Activated T-helper 17 cell treated with anti-CD3 and anti-CD28 coated beads, Interleukin-2, amount 50 U/mL, for 72 hours (primary cell): ENCODE data around the gene EXOC6B. TPM values are rescaled to one million over a fixed set of nuclear protein-coding genes. Genes with fewer than 3 reads are reported as not detected.
"Not testable (repeated sequence)": the region's sequence is repeated elsewhere in the genome, so short reads cannot be mapped to it uniquely, and the experiment has no call there.

Experiments
- ATAC-seq: fragments of 150-1000 bp; cut with Tn5 transposase; replicated peaks from 2 replicates; pipeline ENCODE4 v1.10.0; 2021; ENCODE audit warnings: mild to moderate bottlenecking, moderate library complexity
- H3K27ac Mint-ChIP-seq: one replicate; pipeline ENCODE4 v1.8.0; 2022; ENCODE audit warnings: mixed read lengths
- H3K27me3 Mint-ChIP-seq: one replicate; pipeline ENCODE4 v1.8.0; 2022; ENCODE audit warnings: mixed read lengths
- H3K36me3 Mint-ChIP-seq: one replicate; pipeline ENCODE4 v1.8.0; 2022; ENCODE audit warnings: low read depth, mild to moderate bottlenecking, mixed read lengths
- H3K4me1 Mint-ChIP-seq: one replicate; pipeline ENCODE4 v1.8.0; 2022; ENCODE audit warnings: mixed read lengths
- H3K4me3 Mint-ChIP-seq: one replicate; pipeline ENCODE4 v1.8.0; 2022; ENCODE audit warnings: mild to moderate bottlenecking, mixed read lengths
- H3K9me3 Mint-ChIP-seq: one replicate; pipeline ENCODE4 v1.8.0; 2022; ENCODE audit warnings: mixed read lengths
- total RNA-seq, 2 donors: library from RNA; stranded (reverse); gene quantifications; one replicate each; pipeline ENCODE4 v1.2.3, GENCODE V29; 2022

Gene EXOC6B
- total RNA-seq, 2 donors from 2014 or later = 12.1 to 12.8 TPM

DNA sequence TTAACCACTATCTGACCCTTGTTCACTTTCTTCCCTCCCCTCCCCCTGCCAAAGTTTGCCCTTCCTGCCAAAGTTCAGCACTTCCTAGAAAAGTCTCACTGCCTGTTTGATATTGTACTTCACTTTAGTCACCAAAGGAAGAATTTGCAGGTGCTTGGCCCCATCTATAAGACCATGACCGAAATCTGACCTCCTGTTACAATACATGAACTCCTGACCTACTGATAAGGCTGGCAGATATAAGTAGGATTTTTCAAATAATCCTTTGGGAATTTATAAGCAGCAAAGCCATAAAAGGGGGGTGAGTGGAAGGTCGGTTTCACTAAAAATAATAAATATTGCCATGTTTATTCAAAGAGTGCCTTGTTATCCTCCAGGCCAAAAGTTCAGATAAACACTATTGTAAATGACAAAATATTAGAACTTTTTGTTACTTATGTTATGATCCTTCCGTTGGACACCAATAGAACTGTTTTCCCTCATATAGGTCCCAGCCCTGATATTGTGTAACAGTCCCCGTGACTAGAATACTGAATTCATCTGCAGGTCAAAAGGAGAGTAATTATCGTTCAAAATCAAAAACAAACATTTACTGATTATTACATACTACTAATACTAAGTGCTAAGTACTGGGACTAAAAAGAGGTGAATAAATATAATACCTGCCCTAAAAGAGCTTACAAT is 277.6 kb downstream of the EXOC6B start:
- Mint-ChIP-seq H3K27me3 (no peaks in the 10 kb centered on the region), H3K36me3 (no peaks in the 10 kb centered on the region), H3K4me3 (no peak overlapping the region), H3K4me1 (no peaks in the 10 kb centered on the region), H3K27ac (no peak overlapping the region), H3K9me3 (no peaks in the 10 kb centered on the region)
- no peak for ATAC-seq

DNA sequence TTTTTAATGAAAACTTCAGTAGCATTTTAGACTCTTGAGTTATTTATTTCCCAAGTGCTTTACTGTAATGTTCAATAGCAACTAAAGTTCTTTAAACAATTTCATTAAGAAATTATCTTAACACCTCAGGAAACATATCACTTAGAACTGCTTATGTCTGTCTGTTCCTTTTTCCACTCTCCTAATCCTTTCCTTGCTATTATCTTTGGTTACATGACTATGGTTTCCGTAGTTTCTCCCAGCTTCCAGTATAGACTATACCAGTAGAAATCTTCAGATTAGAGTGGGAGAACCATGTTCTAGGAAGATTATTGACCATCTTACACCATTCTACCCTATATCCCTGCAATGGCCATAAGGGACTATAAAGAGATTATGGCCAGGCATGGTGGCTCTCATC is 280.0 kb downstream of the EXOC6B start:
- Mint-ChIP-seq H3K36me3 (no peaks in the 10 kb centered on the region), H3K4me1 (no peaks in the 10 kb centered on the region), H3K27ac (no peak overlapping the region), H3K4me3 (no peak overlapping the region), H3K9me3 (peaks cover 4% of the 10 kb centered on the region), H3K27me3 (no peaks in the 10 kb centered on the region)
- ATAC-seq = no peak

DNA sequence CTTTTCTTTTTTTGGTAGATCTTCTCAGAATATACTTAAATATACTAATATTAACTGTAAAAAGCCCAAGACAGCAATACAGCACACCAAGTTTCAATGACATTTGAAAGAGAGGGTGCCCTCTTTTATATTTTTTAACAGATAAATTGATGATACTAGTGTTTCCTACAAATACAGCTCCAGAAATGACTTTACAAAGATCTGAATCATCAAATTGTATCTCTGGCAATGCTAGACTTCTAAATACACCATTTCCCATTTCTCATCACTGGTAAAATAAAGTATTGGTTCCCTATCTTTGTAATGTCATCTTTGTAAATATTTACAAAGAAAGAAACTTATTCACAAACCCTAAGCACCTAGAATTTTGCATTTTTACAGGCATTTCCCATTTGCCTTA is 281.3 kb downstream of the EXOC6B start:
- no peak for ATAC-seq
- Mint-ChIP-seq H3K9me3 (peaks cover 4% of the 10 kb centered on the region), H3K4me1 (no peaks in the 10 kb centered on the region), H3K4me3 (no peak overlapping the region), H3K36me3 (no peaks in the 10 kb centered on the region), H3K27me3 (no peaks in the 10 kb centered on the region), H3K27ac (no peak overlapping the region)

DNA sequence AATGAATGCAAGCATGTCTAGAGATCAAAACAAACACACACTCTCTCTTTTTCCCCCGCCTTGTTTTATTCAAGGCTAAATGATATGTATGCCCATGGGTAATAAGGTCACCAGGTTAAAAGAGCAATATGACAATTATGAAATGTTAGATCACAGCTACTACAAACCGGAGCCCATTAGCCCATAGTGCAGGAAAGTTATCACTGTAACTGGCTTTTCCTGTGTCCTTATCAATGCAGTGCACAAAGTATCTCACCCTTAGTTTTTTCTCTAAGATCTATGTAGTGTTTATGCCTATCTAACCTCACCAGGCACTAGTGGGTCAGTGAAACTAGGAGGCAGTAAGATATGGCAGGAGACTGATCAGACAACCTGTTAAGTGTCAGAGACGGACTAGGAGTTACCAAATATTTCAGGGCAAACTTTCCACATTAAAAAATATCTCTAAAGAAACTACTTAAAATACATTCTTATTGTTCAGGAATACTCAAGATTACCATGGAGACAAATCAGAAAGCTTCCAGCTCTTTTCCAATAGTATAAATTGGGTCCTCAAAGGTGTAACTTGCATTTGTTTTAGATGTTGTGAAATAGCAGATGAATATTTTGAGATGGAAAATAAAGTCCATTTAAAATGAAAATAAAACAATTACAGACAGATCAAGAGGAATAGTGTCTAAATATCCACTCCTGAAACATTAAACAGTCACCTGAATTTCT is 282.2 kb downstream of the EXOC6B start:
- H3K27me3 Mint-ChIP-seq = no peaks in the 10 kb centered on the region
- no peak overlapping the region for H3K4me3 Mint-ChIP-seq
- peaks cover 4% of the 10 kb centered on the region for H3K9me3 Mint-ChIP-seq
- ATAC-seq = no peak
- H3K4me1 Mint-ChIP-seq = no peaks in the 10 kb centered on the region
- no peaks in the 10 kb centered on the region for H3K36me3 Mint-ChIP-seq
- H3K27ac Mint-ChIP-seq = no peak overlapping the region

DNA sequence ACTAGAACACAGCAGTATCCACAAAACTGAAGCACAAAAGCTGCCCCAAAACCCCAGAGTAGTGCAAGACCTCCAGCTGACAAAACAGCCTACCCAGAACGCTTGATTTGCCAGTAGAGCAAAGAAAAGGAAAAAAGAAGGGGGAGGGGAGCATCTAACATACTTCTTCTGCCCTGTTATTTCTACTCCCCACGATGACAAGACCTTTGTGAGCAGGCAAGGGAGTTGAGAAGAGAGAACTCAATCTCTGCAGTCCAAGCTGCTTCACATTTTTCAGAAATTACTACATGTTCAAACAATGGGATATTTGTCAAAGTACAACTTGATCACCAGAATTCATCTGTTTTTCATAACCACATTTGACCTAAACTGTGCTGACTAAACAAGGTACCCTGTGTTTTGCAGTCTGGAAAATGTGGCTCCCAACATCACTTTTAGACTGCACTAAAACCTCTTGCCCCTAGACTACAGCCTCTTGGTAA is 286.7 kb downstream of the EXOC6B start:
- Mint-ChIP-seq H3K27ac (no peak overlapping the region), H3K4me1 (no peaks in the 10 kb centered on the region), H3K36me3 (no peaks in the 10 kb centered on the region), H3K4me3 (no peak overlapping the region), H3K9me3 (peaks cover 4% of the 10 kb centered on the region), H3K27me3 (no peaks in the 10 kb centered on the region)
- ATAC-seq = no peak

DNA sequence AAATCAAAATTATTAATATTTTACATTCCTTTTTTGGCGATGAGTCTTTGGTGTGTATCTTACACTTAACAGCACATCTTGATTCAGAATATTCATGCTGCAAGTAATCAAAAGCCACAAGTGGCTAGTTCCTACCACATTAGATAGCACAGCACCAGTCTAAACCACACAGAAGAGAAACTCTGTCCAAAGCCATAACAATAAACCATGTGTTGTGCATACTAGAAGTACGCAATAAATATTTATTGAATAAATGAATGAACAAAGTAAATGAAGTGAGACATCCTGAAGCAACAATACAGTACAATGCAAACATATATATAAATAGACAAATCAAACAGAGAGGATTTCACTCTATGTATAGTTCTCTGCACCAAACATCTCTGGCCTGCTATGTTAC is 287.3 kb downstream of the EXOC6B start:
- H3K9me3 Mint-ChIP-seq = peaks cover 4% of the 10 kb centered on the region

DNA sequence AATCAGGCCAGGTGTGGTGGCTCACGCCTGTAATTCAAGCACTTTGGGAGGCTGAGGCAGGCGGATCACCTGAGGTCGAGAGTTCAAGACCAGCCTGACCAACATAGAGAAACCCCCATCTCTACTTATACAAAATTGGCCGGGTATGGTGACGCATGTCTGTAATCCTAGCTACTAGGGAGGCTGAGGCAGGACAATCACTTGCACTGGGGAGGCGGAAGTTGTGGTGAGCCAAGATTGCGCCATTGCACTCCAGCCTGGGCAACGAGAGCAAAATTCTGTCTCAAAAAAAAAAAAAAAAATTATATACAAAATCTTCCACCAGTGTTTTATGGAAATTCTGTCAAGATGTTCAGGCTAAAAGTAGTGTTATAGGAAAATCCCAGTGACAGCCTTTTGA is 290.2 kb downstream of the EXOC6B start:
- H3K27me3 Mint-ChIP-seq, H3K9me3 Mint-ChIP-seq, H3K36me3 Mint-ChIP-seq, H3K4me3 Mint-ChIP-seq, H3K27ac Mint-ChIP-seq, ATAC-seq, H3K4me1 Mint-ChIP-seq: not testable (repeated sequence)

More for the DNA sequence above, 287.3 kb downstream of the EXOC6B start:
- no peaks in the 10 kb centered on the region for H3K4me1 Mint-ChIP-seq
- no peak for ATAC-seq
- H3K27ac Mint-ChIP-seq = no peak overlapping the region
- no peaks in the 10 kb centered on the region for H3K36me3 Mint-ChIP-seq
- no peaks in the 10 kb centered on the region for H3K27me3 Mint-ChIP-seq
- H3K4me3 Mint-ChIP-seq = no peak overlapping the region

DNA sequence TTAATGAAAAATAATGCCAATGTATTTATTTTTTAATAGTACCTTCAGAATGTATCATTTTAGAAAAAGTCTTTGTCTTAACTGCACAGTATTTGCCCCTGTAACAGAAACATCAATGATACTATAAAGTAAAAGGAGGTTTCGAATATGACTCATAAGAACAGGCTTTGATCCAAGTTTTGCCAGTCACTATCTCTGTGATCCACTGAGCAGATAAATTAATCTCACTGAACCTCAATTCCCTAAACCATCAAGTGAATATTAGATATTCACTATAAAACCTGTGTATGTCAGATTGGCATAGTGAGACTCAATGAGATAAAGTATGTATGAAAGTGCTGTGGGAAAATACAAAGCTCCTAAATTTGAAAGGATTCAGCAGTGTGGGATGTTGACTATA is 292.1 kb downstream of the EXOC6B start:
- Mint-ChIP-seq H3K27ac (no peak overlapping the region), H3K4me1 (no peaks in the 10 kb centered on the region), H3K36me3 (no peaks in the 10 kb centered on the region), H3K27me3 (no peaks in the 10 kb centered on the region), H3K9me3 (no peaks in the 10 kb centered on the region), H3K4me3 (no peak overlapping the region)
- ATAC-seq = no peak

DNA sequence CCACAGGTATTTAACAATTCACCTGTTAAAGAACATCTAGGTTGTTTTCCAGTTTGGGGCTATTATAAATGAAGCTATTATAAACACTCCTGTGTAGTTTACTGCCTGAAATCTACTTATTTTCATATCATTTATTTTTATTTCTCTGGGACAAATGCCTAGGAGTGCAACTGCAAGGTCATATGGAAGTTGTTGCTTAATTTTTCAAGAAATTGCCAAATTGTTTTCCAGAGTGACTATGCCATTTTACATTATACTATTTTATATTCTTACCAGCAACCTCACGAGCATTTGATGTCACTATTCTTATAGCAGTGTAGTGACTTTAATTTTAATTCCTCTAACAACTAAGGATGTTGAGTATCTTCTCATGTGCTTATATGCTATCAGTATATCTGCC is 298.4 kb downstream of the EXOC6B start:
- H3K4me1 Mint-ChIP-seq = no peaks in the 10 kb centered on the region
- no peaks in the 10 kb centered on the region for H3K36me3 Mint-ChIP-seq
- H3K9me3 Mint-ChIP-seq = no peaks in the 10 kb centered on the region
- H3K27me3 Mint-ChIP-seq = no peaks in the 10 kb centered on the region
- no peak overlapping the region for H3K27ac Mint-ChIP-seq
- no peak overlapping the region for H3K4me3 Mint-ChIP-seq
- ATAC-seq = no peak

DNA sequence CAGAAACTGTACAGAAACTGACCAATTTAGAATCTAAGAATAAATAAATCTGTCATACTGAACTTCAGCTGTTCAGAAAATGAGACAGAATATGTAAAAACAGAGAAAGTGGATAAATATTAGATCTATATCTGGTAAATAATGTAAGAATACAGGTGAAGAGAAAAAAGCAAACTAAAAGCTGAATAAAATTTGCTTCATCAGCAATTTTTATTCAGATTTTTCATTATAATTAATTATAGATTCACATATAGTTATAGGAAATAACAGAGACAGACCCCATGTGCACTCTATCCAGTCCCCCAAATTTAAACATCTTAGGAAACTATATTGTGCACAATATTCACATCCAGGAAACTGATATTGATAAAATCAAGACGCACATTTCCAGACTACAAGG is 299.2 kb downstream of the EXOC6B start:
- no peak for ATAC-seq
- Mint-ChIP-seq H3K27ac (no peak overlapping the region), H3K4me3 (no peak overlapping the region), H3K36me3 (no peaks in the 10 kb centered on the region), H3K4me1 (no peaks in the 10 kb centered on the region), H3K27me3 (no peaks in the 10 kb centered on the region), H3K9me3 (no peaks in the 10 kb centered on the region)

DNA sequence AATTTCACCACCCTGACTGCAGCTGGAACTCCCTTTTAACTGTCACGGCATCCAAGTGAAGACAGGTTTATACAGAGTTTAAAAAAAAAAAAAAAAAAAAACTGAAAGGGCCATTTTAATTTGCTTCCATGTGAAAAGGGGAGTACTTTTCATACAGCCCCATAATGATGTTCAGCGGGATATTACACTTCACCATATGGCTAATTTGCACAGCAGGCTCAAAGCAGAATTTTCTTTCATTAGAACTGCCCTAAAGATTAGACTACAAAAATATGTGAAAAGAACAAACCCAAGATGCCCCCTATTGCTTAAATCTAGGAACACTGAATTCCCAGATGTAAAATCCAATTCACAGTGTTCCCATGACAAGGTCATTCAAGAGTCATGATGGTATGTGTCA is 301.8 kb downstream of the EXOC6B start:
- ATAC-seq = no peak
- H3K4me3 Mint-ChIP-seq = no peak overlapping the region
- no peaks in the 10 kb centered on the region for H3K27me3 Mint-ChIP-seq
- H3K36me3 Mint-ChIP-seq = no peaks in the 10 kb centered on the region
- H3K27ac Mint-ChIP-seq = no peak overlapping the region
- no peaks in the 10 kb centered on the region for H3K4me1 Mint-ChIP-seq
- no peaks in the 10 kb centered on the region for H3K9me3 Mint-ChIP-seq

DNA sequence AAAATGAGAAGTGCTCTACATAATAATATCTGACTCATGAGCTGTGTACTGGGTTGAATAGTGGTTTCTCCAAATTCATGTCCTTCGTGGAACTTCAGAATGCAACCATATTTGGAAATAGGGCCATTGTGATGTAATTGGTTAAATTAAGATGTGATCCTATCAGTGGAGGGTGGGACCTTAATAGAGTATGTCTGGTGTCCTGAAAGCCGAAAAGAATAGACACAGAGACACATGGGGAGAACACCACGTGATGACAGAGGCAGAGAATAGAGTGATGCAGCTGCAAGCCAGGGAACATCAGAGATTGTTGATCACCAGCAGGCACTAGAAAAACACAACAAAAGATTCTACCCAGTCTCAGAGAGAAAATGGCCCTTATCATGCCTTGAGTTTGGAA is 310.1 kb downstream of the EXOC6B start:
- no peaks in the 10 kb centered on the region for H3K9me3 Mint-ChIP-seq
- no peaks in the 10 kb centered on the region for H3K27me3 Mint-ChIP-seq
- H3K4me3 Mint-ChIP-seq = no peak overlapping the region
- ATAC-seq = no peak
- no peaks in the 10 kb centered on the region for H3K4me1 Mint-ChIP-seq
- H3K36me3 Mint-ChIP-seq = peaks cover 5% of the 10 kb centered on the region
- H3K27ac Mint-ChIP-seq = no peak overlapping the region

DNA sequence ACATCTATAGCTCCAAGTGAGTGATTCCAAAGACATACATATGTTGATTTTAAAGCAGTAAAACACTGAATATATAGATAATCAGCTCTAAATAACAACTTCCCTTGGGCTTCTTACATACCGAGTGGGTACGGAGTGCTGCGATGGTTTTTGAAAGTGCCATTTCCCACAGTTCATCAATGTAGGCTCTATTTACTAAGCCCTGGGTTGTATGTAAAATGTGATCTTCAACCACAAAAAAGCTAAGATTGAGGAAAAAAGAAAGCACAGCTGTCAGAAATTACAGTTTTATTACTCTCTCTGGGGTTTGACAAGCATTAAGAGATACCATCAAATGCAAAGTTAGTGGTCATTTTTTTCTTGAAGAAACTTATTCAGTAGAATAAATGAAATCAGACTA is 312.8 kb downstream of the EXOC6B start:
- no peaks in the 10 kb centered on the region for H3K27me3 Mint-ChIP-seq
- H3K9me3 Mint-ChIP-seq = no peaks in the 10 kb centered on the region
- H3K36me3 Mint-ChIP-seq = peaks cover 5% of the 10 kb centered on the region
- H3K27ac Mint-ChIP-seq = no peak overlapping the region
- ATAC-seq = no peak
- H3K4me1 Mint-ChIP-seq = no peaks in the 10 kb centered on the region
- no peak overlapping the region for H3K4me3 Mint-ChIP-seq

DNA sequence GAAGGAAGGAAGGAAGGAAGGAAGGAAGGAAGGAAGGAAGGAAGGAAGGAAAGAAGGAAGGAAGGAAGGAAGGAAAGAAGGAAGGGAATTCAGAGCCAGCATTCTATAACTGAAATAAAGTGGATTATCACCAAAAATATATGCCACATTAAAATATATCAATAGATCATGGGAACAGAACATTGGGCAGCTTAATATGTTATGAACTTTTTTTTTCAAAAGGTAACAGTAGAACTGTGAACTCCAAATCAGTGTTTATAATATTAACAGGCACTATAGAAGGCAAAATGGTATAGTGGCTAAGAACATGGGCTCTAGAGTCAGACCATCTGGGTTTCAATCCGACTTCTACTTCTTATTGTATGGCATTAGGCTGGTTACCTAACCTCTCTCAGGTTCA is 313.5 kb downstream of the EXOC6B start:
- Mint-ChIP-seq H3K27me3 (no peaks in the 10 kb centered on the region), H3K4me1 (no peaks in the 10 kb centered on the region), H3K9me3 (no peaks in the 10 kb centered on the region), H3K4me3 (no peak overlapping the region), H3K27ac (no peak overlapping the region), H3K36me3 (peaks cover 5% of the 10 kb centered on the region)
- no peak for ATAC-seq

DNA sequence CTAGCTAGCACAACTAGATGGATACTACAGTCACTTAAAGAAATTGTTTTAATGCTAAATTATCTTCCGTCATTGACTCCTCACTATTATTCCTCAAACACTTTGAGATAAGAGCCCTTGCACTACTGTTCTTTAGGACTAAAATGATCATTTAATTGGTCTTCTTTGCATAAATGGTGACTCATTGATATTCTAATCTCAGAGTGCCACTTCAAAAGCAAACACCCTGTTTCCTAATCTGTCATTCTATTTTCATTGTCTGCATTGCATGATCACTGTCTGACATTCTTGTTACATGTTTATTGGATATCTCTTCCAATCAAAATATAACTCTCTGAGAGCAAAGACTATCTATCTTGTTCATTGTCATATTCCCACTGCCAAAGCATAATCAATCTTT is 313.9 kb downstream of the EXOC6B start:
- Mint-ChIP-seq H3K27ac (no peak overlapping the region), H3K4me1 (no peaks in the 10 kb centered on the region), H3K27me3 (no peaks in the 10 kb centered on the region), H3K9me3 (no peaks in the 10 kb centered on the region), H3K4me3 (no peak overlapping the region), H3K36me3 (peaks cover 5% of the 10 kb centered on the region)
- no peak for ATAC-seq
